ENCODE data around the gene CDH2.

GRCh38 chr18:28136071-28136470 lies 40.9 kb downstream of the CDH2 start:
- TF ChIP-seq POLR2AphosphoS5 (IDR thresholded peaks at IDR 0.05) (no peak), CTCF (IDR thresholded peaks at IDR 0.05) (no peak), POLR2A (IDR thresholded peaks at IDR 0.05) (no peak)

All from prostate gland (tissue), 2 donors.